LNCAP (cell line): ENCODE measurements around the gene RETSAT.

Source experiments
- CTCF ChIP-seq: fragments of 450-650 bp; IDR thresholded peaks from 2 replicates; pipeline ENCODE4 v1.5.1; 2017; ENCODE audit warnings: mild to moderate bottlenecking

Gene RETSAT

GRCh38 chr2:85376291-85377065, 22.1 kb upstream of the RETSAT start:
- TF ChIP-seq CTCF = no peak

GRCh38 chr2:85371045-85371444, 16.7 kb upstream of the RETSAT start:
- TF ChIP-seq CTCF = no peak

GRCh38 chr2:85369500-85369899, 15.2 kb upstream of the RETSAT start:
- no peak for TF ChIP-seq CTCF

- TF ChIP-seq CTCF = no peak
Measured at GRCh38 chr2:85368921-85369320, 14.6 kb upstream of the RETSAT start.

GRCh38 chr2:85367180-85367579, 12.9 kb upstream of the RETSAT start:
- no peak for TF ChIP-seq CTCF

GRCh38 chr2:85357736-85358135, 3.4 kb upstream of the RETSAT start:
- no peak for TF ChIP-seq CTCF

GRCh38 chr2:85356186-85356585, 1.9 kb upstream of the RETSAT start:
- no peak for TF ChIP-seq CTCF

GRCh38 chr2:85355521-85355920, 1.2 kb upstream of the RETSAT start:
- no peak for TF ChIP-seq CTCF
